DOHH2 (cell line): ENCODE data around the gene OR14C36.

Experiments used
- EZH2phosphoT487 ChIP-seq: fragments of 200-600 bp; sonication (generic); IDR thresholded peaks from 2 replicates; pipeline ENCODE4 v1.6.1; 2017; ENCODE audit warnings: borderline replicate concordance, mild to moderate bottlenecking, antibody characterized with exemption, low read length, moderate library complexity, mixed read lengths
- TF ChIP-seq, protein P1 (sequence below): fragments of 200-600 bp; sonication (generic); IDR thresholded peaks from one replicate; pipeline ENCODE4 v1.5.1; 2014; ENCODE audit warnings: antibody characterized with exemption, mild to moderate bottlenecking, low read depth, low read length; ENCODE audit not compliant: poor library complexity, severe bottlenecking

DNA sequence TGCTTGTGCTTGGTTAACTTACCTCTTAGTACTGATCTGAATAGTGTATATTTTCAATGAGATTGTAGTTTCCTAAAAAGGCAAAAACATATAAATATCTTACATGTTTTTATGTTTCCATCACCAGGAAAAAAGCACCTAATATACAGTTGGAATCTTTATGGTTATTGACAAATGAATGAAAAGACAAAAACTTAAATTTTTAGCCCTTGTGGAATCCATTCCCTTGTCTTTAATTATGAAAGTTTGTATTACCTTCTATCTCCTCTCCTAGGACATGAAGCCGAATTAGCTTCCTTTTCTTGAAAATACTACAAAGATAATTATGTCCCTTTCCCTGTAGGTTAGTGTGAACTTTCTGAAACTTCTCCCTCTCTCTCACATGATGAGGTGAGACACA lies 45.3 kb upstream of the OR14C36 start, which contains the start of gene OR2T12:
- TF ChIP-seq, protein P1, sequence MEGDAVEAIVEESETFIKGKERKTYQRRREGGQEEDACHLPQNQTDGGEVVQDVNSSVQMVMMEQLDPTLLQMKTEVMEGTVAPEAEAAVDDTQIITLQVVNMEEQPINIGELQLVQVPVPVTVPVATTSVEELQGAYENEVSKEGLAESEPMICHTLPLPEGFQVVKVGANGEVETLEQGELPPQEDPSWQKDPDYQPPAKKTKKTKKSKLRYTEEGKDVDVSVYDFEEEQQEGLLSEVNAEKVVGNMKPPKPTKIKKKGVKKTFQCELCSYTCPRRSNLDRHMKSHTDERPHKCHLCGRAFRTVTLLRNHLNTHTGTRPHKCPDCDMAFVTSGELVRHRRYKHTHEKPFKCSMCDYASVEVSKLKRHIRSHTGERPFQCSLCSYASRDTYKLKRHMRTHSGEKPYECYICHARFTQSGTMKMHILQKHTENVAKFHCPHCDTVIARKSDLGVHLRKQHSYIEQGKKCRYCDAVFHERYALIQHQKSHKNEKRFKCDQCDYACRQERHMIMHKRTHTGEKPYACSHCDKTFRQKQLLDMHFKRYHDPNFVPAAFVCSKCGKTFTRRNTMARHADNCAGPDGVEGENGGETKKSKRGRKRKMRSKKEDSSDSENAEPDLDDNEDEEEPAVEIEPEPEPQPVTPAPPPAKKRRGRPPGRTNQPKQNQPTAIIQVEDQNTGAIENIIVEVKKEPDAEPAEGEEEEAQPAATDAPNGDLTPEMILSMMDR: no peak
- no peak for TF ChIP-seq EZH2phosphoT487
